GM23338 (cell line): ENCODE results near the gene VEGFB. TPM values are rescaled to one million over a fixed set of nuclear protein-coding genes. Genes with fewer than 3 reads are reported as not detected.
A peak's percentile ranks its signal among the peaks of the same experiment; 100 is the strongest.

Experiments used
- ATAC-seq: fragments of 200-7000 bp; cut with Tn5 transposase; 3 replicates; pipeline ENCODE4 v1.9.1; 2020
- DNase-seq: peaks from one replicate; pipeline ENCODE4 v3.0.0-alpha.2; 2015; ENCODE audit warnings: low spot score
- H2AFZ ChIP-seq: fragments of 200-600 bp; sonication (generic); 2 replicates; pipeline ENCODE4 v1.8.0; 2016; ENCODE audit warnings: antibody characterized with exemption, mild to moderate bottlenecking, moderate library complexity
- H3F3A ChIP-seq: fragments of 200-600 bp; sonication (generic); replicated peaks from 2 replicates; pipeline ENCODE4 v1.8.0; 2017; ENCODE audit warnings: antibody characterized with exemption, mixed run types, low read depth
- H3K27ac ChIP-seq: fragments of 200-600 bp; sonication (generic); 2 replicates; pipeline ENCODE4 v1.6.1; 2016; ENCODE audit warnings: low read depth
- H3K27me3 ChIP-seq: fragments of 200-600 bp; sonication (generic); 2 replicates; pipeline ENCODE4 v1.8.0; 2016; ENCODE audit warnings: mild to moderate bottlenecking, mixed run types, moderate library complexity; ENCODE audit not compliant: insufficient read depth
- H3K36me3 ChIP-seq: fragments of 200-600 bp; sonication (generic); 2 replicates; pipeline ENCODE4 v1.8.0; 2016; ENCODE audit warnings: mild to moderate bottlenecking; ENCODE audit not compliant: insufficient read depth
- H3K4me1 ChIP-seq: fragments of 200-600 bp; sonication (generic); 2 replicates; pipeline ENCODE4 v1.8.0; 2016; ENCODE audit warnings: mild to moderate bottlenecking, moderate library complexity; ENCODE audit not compliant: insufficient read depth
- H3K4me2 ChIP-seq: fragments of 200-600 bp; sonication (generic); 2 replicates; pipeline ENCODE4 v1.7.1; 2017; ENCODE audit warnings: mixed run types
- H3K4me3 ChIP-seq: fragments of 200-600 bp; sonication (generic); 2 replicates; pipeline ENCODE4 v1.6.1; 2016; ENCODE audit warnings: mixed run types
- H3K79me2 ChIP-seq: fragments of 200-600 bp; sonication (generic); replicated peaks from 2 replicates; pipeline ENCODE4 v1.8.0; 2017; ENCODE audit warnings: mild to moderate bottlenecking; ENCODE audit not compliant: insufficient read depth
- H3K9me2 ChIP-seq: fragments of 200-600 bp; sonication (generic); 2 replicates; pipeline ENCODE4 v1.8.0; 2017; ENCODE audit not compliant: insufficient read depth
- H4K20me1 ChIP-seq: fragments of 200-600 bp; sonication (generic); replicated peaks from 2 replicates; pipeline ENCODE4 v1.8.0; 2017; ENCODE audit warnings: mild to moderate bottlenecking; ENCODE audit not compliant: insufficient read depth
- H3K27ac Mint-ChIP-seq: 2 replicates; pipeline ENCODE4 v1.8.0; 2020; ENCODE audit warnings: inconsistent platforms, mild to moderate bottlenecking, moderate library complexity, mixed read lengths
- H3K27me3 Mint-ChIP-seq: 3 replicates; pipeline ENCODE4 v1.8.0; 2022; ENCODE audit warnings: low read depth, mild to moderate bottlenecking, moderate library complexity, mixed read lengths, inconsistent platforms; ENCODE audit not compliant: insufficient read depth, poor library complexity
- H3K36me3 Mint-ChIP-seq: 3 replicates; pipeline ENCODE4 v1.8.0; 2021; ENCODE audit warnings: low read depth, mild to moderate bottlenecking, inconsistent platforms, moderate library complexity, mixed read lengths
- H3K4me1 Mint-ChIP-seq: 3 replicates; pipeline ENCODE4 v1.8.0; 2020; ENCODE audit warnings: mild to moderate bottlenecking, inconsistent platforms, mixed read lengths
- H3K4me3 Mint-ChIP-seq: 3 replicates; pipeline ENCODE4 v1.8.0; 2021; ENCODE audit warnings: moderate library complexity, mild to moderate bottlenecking, inconsistent platforms, mixed read lengths
- H3K9me3 Mint-ChIP-seq: 3 replicates; pipeline ENCODE4 v1.8.0; 2020; ENCODE audit warnings: moderate library complexity, mild to moderate bottlenecking, inconsistent platforms, mixed read lengths
- CREB1 ChIP-seq: fragments of 250-450 bp; sonication (Bioruptor Pico); IDR thresholded peaks from 2 replicates; pipeline ENCODE4 v1.5.0; 2020; ENCODE audit warnings: low read depth, mild to moderate bottlenecking, moderate library complexity
- CTCF ChIP-seq, 2 experiments: fragments of 200-600 bp in 1 of 2; sonication (generic) in 1 of 2; conservative IDR thresholded peaks; 2 replicates each; pipeline versions ENCODE4 v1.5.1 to v1.6.1; 2016 to 2017; ENCODE audit warnings: antibody characterized with exemption in 2 of 2, low read depth in 2 of 2, mild to moderate bottlenecking in 2 of 2, moderate library complexity in 1 of 2
- EZH2 ChIP-seq: fragments of 200-600 bp; sonication (generic); IDR thresholded peaks from one replicate; pipeline ENCODE4 v1.8.0; 2017; ENCODE audit warnings: antibody characterized with exemption, mild to moderate bottlenecking, low read depth; ENCODE audit not compliant: unreplicated experiment
- EZH2phosphoT487 ChIP-seq: fragments of 200-600 bp; sonication (generic); IDR thresholded peaks from one replicate; pipeline ENCODE4 v1.8.1; 2018; ENCODE audit warnings: antibody characterized with exemption; ENCODE audit not compliant: unreplicated experiment
- JUNB ChIP-seq: IDR thresholded peaks from one replicate; pipeline ENCODE4 v1.6.1; 2016; ENCODE audit warnings: antibody characterized with exemption; ENCODE audit not compliant: unreplicated experiment
- NANOG ChIP-seq: IDR thresholded peaks from 2 replicates; pipeline ENCODE4 v1.6.1; 2016; ENCODE audit warnings: antibody characterized with exemption, borderline replicate concordance
- POLR2AphosphoS5 ChIP-seq: IDR thresholded peaks from 2 replicates; pipeline ENCODE4 v1.6.1; 2016; ENCODE audit warnings: antibody characterized with exemption, low read depth
- REST ChIP-seq: IDR thresholded peaks from one replicate; pipeline ENCODE4 v1.6.1; 2018; ENCODE audit warnings: antibody characterized with exemption; ENCODE audit not compliant: unreplicated experiment
- STAT1 ChIP-seq: IDR thresholded peaks from one replicate; pipeline ENCODE4 v1.6.1; 2016; ENCODE audit warnings: antibody characterized with exemption; ENCODE audit not compliant: unreplicated experiment
- ZNF114 ChIP-seq: fragments of 250-450 bp; sonication (Bioruptor Pico); IDR thresholded peaks from 2 replicates; pipeline ENCODE4 v1.5.0; 2020; ENCODE audit warnings: mild to moderate bottlenecking, moderate library complexity
- polyA plus RNA-seq: library from polyadenylated mRNA; unstranded; fragments of >200 nt; fragmentation: Nextera tagmentation; extraction: Ambion mirVana; gene quantifications from 2 replicates; pipeline ENCODE4 v1.2.1, GENCODE V29; 2016
- total RNA-seq: library from RNA; depleted of rRNA; stranded (reverse); fragments of >200 nt; shearing (Covaris generic); gene quantifications from 2 replicates; pipeline ENCODE4 v1.2.3, GENCODE V29; 2014

The VEGFB gene
- total and polyA plus RNA-seq, 2 experiments from 2014 or later, result 20.8 to 25.8 TPM

GRCh38 chr11:64231546-64231945 is 2.8 kb upstream of the VEGFB start:
- Histone ChIP-seq H3K4me3 (peak overlapping the region; percentile 94; the same call in 1 of the 2 replicates), H3F3A (peaks cover 22% of the 10 kb centered on the region), H3K36me3 (no peaks in the 10 kb centered on the region), H4K20me1 (no peaks in the 10 kb centered on the region), H3K9me2 (no peaks in the 10 kb centered on the region), H3K27ac (no peak overlapping the region), H2AFZ (no peak overlapping the region), H3K79me2 (peaks cover 4% of the 10 kb centered on the region; the same call in 1 of the 2 replicates), H3K4me1 (peaks cover 17% of the 10 kb centered on the region; the same call in 1 of the 2 replicates), H3K4me2 (peak overlapping the region; percentile 96; the same call in 1 of the 2 replicates), H3K27me3 (peaks cover 23% of the 10 kb centered on the region; the same call in 1 of the 2 replicates)
- Mint-ChIP-seq H3K27me3 (peaks cover 30% of the 10 kb centered on the region), H3K9me3 (no peaks in the 10 kb centered on the region), H3K36me3 (peaks cover 3% of the 10 kb centered on the region; the same call in 1 of the 3 replicates), H3K4me1 (peaks cover 23% of the 10 kb centered on the region), H3K27ac (no peak overlapping the region), H3K4me3 (peak overlapping the region; percentile 83)
- DNase-seq (no peak), ATAC-seq (no peak)
- TF ChIP-seq EZH2, result no peak
- no peak for TF ChIP-seq EZH2phosphoT487
- TF ChIP-seq STAT1, result no peak
- TF ChIP-seq JUNB, result no peak
- no peak for TF ChIP-seq CREB1
- no peak for TF ChIP-seq ZNF114
- TF ChIP-seq REST, result no peak
- no peak for TF ChIP-seq POLR2AphosphoS5

- ATAC-seq, result no peak
- TF ChIP-seq NANOG (no peak), EZH2 (no peak), CTCF (conservative IDR thresholded peaks at IDR 0.05; ENCODE audit: low read depth in 2 of 2) (no peak)
These were observed 2.0 kb upstream of the VEGFB start for GRCh38 chr11:64232182-64232966.

More at GRCh38 chr11:64232182-64232966, 2.0 kb upstream of the VEGFB start:
- Histone ChIP-seq H3K4me1 (peaks cover 17% of the 10 kb centered on the region; the same call in 1 of the 2 replicates), H3K9me2 (no peaks in the 10 kb centered on the region), H3F3A (peaks cover 22% of the 10 kb centered on the region), H3K4me2 (no peak overlapping the region), H4K20me1 (no peaks in the 10 kb centered on the region), H3K36me3 (no peaks in the 10 kb centered on the region), H3K27me3 (peaks cover 23% of the 10 kb centered on the region; the same call in 1 of the 2 replicates), H2AFZ (no peak overlapping the region), H3K4me3 (no peak overlapping the region), H3K79me2 (peaks cover 4% of the 10 kb centered on the region; the same call in 1 of the 2 replicates), H3K27ac (no peak overlapping the region)
- H3K36me3 Mint-ChIP-seq, result peaks cover 3% of the 10 kb centered on the region; the same call in 2 of the 3 replicates
- no peak for DNase-seq
- peaks cover 20% of the 10 kb centered on the region for H3K4me1 Mint-ChIP-seq
- H3K4me3 Mint-ChIP-seq, result peak overlapping the region; percentile 83; the same call in 2 of the 3 replicates
- H3K9me3 Mint-ChIP-seq, result no peaks in the 10 kb centered on the region
- H3K27me3 Mint-ChIP-seq, result peaks cover 27% of the 10 kb centered on the region
- no peak overlapping the region for H3K27ac Mint-ChIP-seq
